NCI-H2171 (cell line): ENCODE measurements around the gene TRPM3.

ENCODE experiments used
- DNase-seq: peaks from one replicate; lab custom pipeline; 2025; lab: John Stamatoyannopoulos, UW

Gene TRPM3

DNA sequence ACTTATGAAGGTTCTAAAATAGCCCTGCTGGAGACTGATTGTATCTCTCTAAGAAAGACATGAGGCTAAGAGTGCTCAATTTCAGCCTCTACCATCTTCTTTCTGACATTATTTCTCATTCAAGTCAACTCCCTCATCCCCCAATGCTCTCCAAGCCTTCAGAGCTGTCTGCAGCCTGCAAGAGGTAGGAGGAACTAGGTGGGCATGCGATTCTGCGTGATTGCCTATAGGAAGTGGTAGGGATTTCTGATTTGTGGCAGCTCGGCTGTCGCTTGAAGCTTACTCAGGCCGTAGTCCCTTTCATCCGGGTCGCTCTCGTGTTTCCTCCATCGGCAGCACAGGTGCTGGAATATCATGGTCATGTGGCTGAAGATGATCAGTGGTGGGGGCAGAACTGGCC, 568.9 kb downstream of the TRPM3 start:
- DNase-seq: no peak

DNA sequence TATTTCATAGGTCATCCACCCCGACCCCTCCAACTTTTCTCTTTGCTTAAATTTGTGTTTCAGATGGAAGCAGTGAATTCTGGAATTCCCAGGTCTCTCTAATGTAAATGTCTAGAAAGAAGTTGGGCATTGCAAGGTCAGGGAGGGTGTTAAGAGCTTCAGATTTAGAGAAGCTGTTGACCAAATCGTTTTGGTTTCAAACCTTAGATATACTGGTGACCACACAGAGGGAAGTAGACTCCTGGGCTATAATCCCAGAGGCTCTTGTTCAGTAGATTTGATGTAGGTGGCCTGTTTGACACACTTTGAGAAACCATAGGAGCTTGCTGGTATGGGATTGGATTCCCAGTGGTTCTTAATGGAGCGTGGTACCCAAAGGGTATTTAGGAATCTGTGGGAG, 569.6 kb downstream of the TRPM3 start:
- no peak for DNase-seq

DNA sequence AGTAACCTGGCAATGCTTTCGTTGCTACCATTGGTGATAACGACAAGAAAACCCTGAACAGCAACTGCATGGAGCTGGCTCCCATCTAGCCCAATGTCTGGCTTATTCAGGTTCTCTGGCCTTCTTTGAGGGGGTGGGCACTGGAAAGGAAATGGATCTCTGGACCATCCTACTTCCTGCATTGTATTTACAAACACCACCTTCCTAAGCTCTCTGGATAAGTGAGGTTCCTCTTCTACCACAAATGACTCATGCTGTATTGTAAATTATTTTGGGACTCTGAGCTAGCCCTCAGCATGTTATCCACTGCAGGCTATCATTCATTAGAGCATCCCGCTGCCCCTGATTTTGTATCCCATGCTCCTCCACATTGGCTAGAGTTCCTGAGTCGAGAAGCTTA, 570.0 kb downstream of the TRPM3 start:
- no peak for DNase-seq

DNA sequence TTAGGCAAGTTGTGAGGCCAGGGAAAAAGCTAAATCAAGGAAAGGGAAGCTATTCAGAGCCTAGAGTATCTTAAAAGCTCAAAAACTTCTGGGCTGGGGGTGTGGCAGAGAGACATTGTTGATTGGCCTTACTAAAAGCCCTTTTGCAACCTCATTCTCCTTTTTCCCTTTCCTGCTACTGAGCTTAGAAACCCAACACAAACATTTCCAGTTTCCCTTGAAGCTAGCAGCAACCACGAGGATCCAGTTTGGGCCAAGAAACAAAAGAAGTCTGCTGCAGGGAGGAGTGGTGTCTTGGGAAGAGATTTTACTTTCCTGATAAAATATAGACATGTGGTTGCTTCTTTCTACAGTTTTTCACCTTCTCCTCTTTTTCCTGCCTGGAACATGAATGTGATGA, 571.5 kb downstream of the TRPM3 start:
- no peak for DNase-seq

DNA sequence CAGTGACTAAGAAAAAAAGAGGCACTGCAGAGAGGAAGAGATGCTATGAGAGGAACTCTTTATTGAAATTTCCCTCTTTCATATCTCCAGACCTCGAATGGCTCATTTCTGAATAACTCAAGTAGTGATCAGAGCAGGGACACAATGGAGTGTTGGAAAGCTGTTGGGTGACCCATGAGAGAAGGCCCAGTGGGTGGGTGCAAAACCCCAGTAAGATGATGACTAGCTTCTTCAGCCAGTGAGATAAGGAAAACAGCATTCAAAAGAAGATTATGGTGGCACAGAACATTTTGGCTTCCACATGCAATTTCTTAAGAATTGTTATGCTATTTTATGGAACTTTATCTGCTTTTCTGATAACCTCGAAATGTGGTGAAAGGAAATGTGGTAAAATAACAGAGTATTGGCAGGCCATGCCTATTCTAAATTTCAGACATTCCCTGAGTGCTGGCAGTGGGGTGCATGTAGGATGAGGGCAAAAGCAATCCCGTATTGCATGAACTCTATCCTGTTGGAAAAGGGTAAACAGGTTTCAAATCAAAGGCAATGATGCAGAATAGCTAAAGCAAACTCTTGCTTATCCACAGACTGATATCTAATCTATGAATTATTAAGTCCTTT, 579.0 kb downstream of the TRPM3 start:
- no peak for DNase-seq

DNA sequence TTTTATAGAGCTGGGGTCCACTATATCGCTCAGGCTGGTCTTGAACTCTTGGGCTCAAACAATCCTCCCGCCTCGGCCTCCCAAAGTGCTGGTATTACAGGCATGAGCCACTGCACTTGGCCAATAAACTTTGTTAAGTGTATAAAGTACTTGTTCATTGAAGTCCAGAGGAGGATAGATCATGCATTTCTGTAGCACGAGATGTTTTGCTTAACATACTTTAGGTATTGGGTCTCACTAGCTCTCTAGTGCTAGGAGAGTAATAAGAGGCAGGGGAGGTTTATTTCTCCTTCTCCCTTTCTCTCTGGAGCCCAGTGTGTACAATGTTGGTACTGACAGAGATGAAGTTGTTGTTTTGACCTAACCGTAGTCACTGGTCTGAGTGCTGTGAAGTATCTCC, 581.4 kb downstream of the TRPM3 start:
- DNase-seq: no peak

DNA sequence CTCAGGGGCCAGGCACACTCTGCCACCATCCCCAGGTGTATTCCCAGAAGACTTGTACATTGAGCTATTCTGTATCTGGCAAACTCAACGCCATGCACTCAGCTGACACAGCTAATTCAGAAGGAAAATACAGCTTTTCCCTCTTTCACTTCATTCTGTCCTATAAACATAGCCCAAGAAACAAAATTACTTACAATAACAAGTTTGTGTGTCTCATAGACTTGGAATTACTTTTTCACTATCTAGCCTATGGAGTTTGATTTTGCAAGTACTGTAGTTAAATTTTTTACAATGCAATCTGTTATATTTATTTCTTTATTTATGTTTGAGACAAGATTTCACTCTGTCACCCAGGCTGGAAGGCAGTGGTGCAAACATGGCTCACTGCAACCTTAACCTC, 581.9 kb downstream of the TRPM3 start:
- no peak for DNase-seq

DNA sequence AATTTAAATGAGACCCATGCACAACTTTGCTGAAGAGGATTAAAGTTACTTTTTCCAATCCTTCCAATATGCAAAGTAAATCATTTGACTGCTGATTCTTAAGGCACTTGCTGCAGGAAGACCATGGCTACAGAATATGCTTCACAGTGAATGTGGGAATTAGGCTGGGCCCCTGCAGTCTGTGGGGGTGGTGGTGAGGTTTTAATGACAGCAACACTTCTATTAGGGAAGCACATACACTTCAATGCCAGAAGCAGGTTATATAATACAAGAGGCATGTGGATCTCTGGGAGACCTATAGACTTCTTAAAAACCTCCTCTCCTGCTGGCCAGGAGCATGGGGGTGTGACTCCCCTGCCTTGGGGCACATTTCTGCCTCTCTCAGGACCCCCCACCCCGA, 582.4 kb downstream of the TRPM3 start:
- no peak for DNase-seq

DNA sequence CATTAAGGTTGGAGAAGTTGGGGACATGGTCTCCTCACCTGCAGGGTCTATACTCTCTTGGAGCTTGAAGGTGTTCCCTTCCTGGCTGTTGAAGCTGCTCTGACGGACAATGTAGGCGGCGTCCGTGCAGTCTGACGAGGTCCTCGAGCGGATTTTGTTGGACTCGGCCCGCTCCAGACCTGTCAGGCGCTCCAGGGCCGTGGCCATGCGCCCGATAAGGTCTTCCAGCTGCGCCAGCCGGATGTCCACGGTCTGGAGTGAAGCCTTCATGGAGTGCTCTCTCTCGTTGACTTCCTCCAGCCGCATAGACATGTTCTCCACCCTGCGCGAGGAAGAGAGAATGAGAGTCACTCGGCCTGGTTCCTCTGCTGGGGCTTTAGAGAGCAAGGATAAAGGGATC, 584.3 kb downstream of the TRPM3 start:
- DNase-seq: no peak

DNA sequence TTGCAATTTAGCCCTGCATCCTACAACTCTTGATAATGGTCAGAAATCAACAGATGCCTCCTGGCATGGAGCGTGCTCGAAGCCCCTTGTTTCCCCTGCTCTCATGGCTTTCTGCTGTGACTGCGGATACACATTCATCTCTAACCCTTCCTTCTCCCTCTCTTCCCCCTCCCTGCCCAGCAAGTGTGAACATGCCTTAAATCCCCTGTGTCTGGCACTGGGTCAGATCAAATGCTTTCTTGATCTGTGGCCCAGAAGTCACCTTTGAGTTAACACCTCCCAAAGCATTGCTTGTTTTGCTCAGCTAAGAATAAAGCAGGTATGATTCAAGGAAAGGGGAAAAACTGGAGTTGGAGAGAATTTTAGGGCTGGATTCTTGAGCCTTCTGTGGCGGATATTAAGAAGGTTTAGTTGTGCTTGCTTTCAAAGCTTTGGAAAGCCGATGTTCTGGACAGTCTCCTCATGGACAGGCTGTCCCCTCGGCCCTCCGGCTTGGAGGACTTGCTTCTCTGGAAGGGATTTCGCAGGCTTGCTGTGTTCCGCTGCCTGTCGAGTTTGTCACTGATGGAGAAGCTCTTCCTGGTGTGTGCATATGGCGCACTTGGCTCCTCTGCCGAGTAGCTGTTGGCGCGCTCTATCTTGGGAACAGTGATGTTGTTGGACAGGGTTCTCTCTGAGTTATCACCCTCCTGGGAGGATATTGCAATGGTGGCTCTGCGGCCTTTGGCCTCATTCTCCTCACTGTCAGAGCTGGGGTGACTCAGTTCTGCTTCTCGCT, 585.7 kb downstream of the TRPM3 start:
- DNase-seq: no peak

DNA sequence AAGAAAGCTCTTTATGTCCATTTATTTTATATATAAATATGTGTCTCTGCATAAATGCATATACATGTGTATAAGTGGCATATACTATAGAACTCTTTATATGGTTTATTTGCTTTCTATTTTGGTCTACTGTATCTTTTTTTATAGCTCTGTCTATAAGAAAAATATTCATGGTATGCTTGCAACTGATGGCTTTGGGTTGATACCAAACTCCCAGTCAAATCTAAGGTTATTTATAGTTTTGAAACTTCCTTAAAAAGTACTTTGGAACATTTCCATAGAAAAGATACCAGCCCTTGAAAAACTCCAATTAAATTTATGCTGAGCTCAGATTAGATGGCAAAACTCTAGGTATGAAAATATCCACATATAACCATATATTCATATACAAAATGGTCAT, 587.0 kb downstream of the TRPM3 start:
- no peak for DNase-seq

DNA sequence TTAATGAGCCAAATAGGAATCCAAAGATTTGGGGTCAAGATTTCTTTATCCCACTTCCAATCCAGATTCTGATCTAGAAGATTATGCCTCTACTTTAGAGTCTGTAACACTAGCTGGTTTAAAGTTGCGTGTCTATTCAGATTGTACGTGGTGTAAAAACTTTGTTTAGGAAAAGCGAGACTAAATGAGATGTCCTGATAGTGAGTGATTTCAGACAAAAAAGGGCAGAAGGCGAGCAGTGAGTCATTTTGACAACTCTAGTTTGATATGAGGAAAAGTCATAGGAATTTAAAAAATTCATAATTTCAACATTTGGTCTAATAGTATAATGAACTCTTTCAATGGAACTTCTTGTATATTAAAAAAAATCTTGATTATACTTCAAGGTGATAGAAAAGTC, 587.4 kb downstream of the TRPM3 start:
- DNase-seq: no peak

DNA sequence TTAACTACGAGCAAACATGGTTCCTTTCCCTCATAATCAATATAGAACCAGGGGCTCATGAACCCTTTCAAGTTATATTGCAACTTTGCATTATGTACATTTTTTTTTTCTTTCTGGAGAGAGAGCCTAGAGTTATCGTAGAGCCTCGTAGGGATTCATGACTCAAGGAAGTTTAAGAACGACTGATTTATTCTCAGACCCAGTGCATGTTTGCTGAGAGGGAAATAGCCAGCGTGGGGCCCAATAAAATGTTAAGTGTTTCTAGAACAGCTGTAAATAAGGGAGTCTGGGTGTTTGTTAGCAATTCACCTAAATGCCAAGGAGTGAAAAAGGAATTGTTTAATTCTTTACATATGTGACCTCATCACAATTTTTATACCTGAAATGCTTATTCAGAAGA, 587.9 kb downstream of the TRPM3 start:
- DNase-seq: no peak

DNA sequence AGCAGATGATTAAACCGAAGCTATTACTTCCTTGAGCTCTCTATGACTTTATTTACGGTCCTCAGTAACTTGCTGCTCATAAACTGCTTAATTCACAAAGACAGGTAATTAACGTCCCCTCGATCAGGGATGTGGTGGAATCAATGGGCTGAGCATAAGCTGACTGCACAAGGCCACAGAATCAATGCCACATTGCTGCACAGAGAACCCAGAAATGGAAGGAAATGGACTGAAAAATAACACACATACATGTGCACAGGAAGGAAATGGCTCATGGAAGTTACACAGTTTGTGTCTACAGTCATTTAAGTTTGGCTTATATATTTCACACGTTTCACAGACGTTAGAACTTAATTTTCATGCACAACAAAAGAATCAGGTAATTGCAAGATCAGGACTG, 588.7 kb downstream of the TRPM3 start:
- DNase-seq: no peak

DNA sequence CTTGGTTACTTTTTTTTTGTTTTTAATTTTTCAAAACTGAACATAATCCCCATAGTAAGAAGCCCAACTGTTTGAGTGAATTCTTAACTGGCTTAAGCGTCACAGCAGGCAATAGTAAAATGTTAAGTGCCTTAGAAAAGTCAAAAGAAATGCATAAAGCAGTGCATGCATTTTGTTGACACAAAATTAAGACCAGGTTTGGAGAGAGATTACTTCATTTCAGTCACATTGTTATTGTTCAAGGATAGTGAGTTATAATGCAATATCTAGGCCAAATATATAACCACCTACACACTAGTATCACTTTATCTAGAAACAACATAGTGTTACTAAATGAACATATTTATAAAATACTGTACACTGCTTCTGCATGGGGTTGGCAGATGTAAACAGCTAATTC, 590.1 kb downstream of the TRPM3 start:
- no peak for DNase-seq

DNA sequence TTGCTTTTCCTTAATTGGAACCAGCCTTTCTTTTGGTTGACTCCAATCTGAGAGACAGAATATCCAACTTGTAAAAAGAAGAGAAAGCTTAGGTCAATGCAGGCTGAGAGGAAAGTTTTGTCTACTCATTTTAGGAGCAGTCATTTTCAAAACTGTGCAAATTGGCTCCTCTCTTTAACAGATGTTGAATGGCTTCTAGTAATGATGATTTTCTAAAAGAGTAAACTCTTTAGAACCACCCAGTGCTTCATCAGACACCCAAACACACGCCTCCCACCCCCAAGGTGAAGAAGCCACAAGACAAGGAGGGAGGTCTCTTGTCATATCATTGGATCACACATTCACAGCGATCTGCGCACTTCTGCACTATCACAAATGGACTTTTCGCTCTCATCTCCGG, 590.7 kb downstream of the TRPM3 start:
- DNase-seq: no peak

DNA sequence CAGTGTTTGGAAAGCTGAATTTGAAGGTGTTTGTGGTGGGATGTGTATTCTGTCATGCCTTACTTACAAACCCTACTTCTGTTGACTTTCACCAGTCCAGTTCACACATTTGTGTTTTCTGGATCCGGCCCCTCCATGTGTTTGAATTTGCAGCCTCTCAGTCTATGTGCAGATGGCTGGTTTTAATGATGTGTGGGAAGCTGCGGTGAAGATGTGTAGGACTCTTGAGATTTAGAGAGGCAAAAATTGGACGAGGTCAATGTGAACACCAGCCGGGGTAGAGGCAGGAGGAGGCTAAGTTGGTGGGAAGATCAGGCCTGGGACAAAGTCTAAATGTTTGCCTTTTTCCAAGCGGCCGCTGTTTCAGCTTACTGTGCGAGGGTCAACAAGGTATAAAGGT, 591.6 kb downstream of the TRPM3 start:
- DNase-seq: no peak

DNA sequence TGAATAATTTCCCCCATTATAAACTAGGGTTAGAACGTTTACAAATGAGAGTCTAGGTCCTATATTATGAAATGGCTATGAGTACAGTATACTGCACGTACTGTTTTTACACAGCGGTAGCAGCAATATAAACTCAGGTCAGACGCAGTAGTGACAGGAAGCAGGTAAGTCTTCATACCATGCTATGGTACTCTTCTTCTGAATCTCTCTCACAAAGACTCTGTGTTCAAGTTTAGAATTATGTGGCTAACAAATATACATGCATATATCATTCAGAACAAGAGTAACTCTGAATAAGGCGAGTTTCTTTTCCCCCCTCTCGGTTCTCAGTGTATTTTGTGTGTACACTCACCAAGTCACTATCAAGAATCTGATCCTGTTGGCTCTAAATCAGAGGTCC, 592.0 kb downstream of the TRPM3 start:
- no peak for DNase-seq

DNA sequence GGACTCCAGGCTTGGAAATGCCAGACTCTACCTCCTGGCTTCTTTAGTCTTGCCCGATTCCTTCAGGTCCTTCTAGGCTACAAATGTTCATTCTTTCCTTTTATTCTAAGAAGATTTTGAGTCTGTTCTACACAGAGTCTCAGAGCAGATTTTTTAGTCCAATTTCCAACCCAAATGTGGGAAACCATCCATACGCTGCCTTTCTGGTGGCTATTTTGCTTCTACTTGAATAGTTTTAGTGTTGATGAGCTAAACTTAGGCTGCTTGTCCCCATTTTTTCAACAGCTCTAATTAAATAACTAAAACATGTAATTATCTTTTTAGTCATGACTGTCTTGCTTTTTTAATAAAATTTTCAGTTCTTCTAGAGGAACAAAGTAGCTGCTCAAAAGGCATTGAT, 594.5 kb downstream of the TRPM3 start:
- DNase-seq: no peak

DNA sequence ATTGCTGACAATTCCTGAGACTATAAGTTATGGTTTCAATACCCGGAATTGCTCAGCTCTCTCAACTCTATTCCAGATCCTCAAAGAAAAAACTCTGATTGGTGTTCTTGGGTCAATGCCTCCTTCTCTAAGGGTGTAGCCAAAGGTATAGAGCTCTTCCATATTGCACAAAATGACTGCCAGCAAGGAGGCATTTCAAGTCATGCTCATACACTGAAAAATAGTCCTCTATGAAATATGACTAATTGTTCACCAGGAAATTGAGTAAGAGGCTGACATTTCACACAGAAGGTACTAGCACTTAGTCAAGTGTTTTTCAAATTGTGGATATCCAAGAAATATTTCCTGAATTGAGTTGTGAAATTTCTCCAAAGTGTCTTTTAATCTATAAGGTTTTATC, 595.9 kb downstream of the TRPM3 start:
- DNase-seq: no peak

DNA sequence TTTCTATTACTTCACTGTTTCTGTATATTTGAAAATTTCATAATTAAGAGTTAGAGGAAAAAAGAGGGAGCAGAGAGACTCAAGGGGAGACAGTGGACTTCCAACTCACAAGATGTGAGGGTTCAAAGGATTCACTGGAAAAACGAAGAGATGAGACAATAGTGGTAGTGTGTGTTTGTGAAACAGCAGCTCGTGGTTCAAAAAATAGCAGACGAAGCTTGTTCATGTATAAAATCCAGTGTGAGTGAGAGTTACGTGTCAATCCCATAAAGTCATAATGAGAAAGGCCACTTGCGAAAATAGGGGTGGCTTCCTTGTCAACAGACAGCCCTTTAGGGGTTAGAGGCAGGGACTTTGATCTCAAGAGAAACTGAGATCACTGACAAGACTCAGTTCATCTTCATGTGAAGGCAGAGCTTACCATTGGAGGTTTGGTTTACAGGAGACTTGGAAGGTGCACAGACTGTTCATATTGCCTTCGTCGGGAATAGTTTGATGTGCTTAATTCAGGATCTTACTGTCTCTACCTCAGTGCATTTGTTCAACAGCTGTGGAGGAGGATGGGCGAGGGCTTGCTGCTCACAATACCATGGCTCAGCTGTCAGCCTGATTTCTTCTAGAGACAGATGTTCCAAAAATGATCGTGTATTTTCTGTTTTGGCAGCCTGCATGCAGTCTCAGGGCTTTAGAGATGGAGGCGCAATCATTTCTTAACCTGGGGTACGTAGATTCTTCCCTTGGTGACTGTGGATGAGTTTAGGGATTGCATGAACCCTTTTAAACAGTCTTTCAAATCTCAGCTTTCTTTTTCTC, 601.3 kb downstream of the TRPM3 start:
- DNase-seq: peak; percentile 45

DNA sequence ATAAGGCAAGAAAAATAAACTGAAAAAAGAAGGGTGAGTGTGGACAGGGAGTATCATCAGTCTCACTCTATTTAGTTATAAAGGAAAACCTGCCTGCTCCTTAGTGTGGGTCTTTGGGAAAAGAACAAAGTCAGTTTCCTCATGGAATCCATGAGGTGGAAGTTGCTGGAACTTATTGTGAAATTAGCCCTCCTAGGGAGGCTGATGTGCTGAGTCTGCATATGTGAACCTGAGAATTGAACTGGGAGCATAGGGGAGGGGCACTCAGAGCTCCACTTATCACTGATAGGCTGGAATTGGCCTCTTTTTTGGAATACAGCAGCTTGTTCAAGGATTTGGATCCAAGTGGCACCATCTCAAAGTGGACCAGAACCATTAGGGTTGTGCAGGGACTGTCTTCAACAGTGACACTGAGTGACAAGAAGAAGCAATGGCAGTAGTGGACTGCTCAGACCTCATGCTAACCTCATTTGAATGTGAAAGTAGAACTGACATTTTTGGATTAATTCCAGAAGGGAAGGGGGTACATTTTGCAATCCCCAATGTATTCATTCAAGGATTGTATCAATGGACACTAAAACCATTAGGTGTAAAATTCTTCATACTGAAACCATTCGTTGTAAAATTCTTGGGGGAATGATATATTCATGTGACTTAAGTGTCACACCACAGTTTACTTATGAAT, 603.4 kb downstream of the TRPM3 start:
- no peak for DNase-seq

DNA sequence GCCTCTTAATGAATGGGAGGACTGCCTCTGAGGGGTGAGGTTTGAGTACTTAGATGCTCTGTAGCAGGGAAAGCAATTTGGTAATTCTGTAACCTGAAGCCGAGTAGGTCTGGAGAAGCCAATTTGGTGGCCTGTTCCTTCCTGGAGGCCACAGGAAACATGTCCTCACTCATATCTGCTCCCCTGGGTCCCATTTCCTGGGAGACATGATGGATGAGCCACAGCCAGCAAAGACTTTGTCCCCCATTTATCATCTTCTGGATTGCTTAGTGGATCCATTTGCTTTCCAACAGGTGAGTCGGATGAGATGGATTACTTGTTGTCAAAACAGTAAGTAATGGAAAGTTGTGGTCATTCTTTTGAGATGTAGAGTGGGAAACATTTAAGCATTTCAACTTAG, 607.1 kb downstream of the TRPM3 start:
- no peak for DNase-seq
